Hematopoietic multipotent progenitor cell (in vitro differentiated cells): ENCODE data around the gene HOXD9. TPM values are rescaled to one million over a fixed set of nuclear protein-coding genes. Genes with fewer than 3 reads are reported as not detected.

Source experiments
- DNase-seq, 3 donors: peaks; one replicate each; pipeline ENCODE4 v3.0.0-alpha.2; 2011 to 2015; ENCODE audit warnings: low read depth in 2 of 3, low spot score in 2 of 3
- total RNA-seq: library from RNA; depleted of rRNA; stranded (reverse); fragments of >200 nt; gene quantifications from one replicate; pipeline ENCODE4 v1.2.3, GENCODE V29; 2012

The HOXD9 gene
- total RNA-seq, 1 donor: not detected

DNA sequence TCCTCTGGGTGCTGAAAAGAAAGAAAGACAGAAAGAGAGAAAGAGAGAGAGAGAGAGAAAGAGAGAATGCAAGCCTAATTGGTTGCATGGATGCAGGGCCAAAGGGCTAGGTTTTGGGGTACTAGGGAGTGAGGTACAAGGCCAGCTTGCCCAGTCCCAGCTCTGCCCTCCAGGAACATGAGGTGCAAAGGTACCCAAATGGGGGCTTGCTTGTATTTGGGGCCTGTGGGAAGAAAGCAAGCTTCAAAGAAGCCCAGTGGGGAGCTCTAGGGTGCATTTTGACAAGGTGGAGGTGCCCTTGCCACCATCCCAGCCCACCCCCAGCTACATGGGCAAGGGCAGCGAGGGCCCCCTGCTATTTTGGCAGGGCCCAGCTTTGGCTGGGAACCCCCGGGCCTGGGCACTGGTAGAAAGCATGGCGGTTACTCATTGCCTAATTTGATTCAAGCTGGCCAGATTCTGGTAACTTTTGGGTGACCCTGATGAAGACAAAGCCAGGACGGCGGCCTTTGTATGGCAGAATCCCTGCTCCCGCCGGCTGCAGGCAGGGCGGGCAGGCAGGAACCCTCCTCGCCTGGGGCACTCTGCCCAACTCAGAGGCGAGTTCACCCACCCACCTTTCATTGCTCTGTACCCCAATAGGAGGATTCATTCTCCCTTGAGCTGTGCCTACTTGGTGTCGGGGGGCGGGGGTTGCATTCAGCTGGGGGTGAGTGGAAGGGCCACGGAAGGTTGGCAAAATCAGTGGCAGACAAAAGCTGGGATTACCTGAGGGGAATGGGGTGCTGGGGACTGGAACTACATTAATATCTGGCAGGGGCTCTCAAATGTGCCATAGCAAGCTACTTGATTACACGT, 28.3 kb downstream of the HOXD9 start:
- DNase-seq: no peak

DNA sequence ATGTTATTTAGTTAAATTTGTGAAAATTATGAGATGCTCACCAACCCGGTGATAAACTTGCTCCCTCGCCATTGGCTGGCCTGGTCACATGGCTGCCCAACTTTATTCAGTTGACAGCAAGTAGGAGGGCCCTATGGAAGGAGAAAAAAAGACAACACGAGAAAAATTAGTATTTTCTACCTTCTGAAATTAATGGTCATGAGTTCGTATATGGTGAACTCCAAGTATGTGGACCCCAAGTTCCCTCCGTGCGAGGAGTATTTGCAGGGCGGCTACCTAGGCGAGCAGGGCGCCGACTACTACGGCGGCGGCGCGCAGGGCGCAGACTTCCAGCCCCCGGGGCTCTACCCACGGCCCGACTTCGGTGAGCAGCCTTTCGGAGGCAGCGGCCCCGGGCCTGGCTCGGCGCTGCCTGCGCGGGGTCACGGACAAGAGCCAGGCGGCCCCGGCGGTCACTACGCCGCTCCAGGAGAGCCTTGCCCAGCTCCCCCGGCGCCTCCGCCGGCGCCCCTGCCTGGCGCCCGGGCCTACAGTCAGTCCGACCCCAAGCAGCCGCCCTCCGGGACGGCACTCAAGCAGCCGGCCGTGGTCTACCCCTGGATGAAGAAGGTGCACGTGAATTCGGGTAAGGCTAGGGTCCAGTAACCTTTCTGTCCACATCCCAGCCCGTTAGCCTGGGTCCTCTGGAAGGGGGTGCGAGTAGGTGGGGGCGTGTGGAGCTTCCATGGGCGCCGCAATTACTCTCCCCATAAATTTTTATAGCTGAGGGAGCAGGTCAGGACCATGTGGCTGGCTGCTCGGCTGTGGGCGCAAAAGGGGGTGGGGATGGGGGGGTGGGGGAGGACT, 29.1 kb downstream of the HOXD9 start, which contains the start of gene HOXD4:
HOXD4 (plus strand) TSS at position 109 of the 846 bp plus-strand sequence; CDS start at position 193, 84 bp downstream.
- DNase-seq: no peak

DNA sequence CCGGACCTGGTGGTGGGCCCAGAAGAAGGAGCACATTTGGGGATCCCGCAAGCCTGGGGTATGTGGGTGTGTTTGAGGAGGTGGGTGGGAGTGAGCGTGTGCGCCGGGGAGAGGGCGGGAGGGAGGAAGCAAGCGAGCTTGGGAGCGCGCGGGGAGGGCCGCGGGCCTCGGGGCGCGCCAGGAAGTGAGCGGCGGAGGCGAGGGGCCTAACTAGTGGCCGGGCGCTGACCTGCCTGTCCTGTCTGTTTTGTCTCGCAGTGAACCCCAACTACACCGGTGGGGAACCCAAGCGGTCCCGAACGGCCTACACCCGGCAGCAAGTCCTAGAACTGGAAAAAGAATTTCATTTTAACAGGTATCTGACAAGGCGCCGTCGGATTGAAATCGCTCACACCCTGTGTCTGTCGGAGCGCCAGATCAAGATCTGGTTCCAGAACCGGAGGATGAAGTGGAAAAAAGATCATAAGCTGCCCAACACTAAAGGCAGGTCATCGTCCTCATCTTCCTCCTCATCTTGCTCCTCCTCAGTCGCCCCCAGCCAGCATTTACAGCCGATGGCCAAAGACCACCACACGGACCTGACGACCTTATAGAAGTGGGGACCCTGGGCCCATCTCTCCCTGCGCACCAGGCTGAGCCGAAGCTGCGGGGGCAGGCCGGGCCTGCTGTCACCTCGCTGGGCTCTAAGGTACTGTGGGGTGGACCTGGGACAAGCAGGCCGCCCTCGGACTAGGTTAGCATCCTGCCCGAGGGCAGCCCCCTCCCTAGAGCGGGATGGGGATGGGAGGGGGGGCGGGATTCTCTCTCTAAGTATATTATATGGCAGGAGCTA, 30.0 kb downstream of the HOXD9 start:
- no peak for DNase-seq

DNA sequence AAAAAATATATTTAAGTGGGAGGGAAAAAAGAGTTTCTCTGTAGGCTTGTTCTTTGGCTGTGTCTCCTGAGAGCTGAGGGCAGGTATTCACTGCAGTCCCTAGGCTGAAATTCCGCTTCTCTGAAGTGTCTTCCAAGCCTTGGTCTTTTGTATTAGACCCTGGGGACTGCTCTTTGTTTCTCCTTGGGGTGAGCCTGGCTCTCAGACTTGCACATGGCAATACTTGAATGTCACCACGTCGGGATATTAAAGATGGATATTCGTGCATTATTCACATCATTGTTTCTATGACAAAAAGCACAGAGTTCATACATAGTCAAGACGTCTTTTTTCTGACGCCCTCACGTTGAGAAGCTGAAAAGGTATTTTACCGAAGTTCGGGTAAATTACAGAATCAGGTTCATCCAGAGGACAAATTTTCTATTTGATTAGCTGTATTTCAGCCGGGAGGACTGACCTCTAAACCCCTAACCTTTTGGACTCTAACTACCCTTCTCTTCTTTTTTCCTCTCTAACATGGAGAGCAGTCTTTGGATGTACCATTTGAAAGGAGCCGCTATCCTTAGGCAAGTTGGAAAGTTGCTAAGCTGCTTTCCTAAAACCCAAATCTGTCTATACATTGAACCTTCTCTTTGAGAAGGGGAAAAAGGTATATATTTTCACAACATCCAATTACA, 32.2 kb downstream of the HOXD9 start:
- no peak for DNase-seq

DNA sequence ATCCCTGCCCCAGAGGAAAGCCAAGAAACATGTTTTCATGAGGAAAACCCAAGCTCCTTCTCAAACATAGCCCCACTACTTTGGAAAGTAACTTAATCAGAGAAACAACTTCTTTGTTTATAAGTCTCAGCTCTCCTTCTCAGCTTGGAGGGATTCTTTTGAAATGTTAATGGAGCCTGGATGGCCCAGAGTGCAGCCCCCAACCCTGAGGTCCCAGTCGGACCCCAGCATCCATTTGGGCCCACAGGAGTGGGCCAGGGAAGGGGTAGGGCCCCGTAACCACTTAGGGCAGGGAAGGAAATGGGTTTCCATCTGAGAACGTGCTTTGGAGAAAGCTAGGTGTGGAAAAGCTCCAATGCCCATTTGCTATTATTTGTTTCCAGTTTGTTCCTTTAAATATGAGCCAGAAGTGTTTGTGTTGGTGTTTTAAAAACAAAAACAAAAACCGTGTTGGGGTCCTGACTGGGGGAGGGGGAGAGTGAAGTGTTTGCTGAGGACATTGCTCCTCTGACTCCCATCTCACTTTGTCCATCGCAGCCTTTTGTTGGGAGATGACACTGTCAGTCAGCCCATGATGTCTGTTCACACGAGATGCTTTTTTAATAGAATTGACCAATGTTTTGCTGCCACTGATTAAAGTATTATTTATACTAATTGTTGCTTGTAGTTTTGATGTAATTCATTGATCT, 33.0 kb downstream of the HOXD9 start:
- DNase-seq: no peak

DNA sequence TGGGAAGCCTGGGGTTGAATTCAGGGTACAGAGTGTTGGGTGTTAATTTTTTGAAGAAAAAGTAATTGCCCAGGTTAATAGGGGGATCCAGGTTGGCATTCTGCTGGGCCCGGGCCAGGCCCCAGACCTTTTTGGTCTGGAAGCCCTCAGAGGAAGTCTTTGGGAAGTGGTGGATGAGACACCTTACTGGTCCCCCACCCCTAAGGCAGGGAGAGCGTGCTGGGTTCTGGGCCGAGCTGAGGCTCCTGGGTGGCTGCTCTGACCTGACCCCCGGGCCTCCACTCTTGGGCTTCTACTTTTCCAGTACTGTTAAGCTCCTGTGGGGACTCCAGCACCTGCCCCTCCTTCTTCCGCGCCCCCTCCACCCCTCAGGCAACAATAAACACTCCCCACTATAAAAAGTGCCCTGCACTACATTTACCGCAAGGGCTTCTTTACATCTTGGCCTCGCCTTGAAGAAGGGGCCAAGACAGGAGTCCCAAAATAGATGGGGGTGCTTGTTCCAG, 33.8 kb downstream of the HOXD9 start:
- no peak for DNase-seq

- DNase-seq: no peak
Measured at GRCh38 chr2:176156807-176157498, 34.4 kb downstream of the HOXD9 start, which contains the start of gene HOXD3. Gene HOXD3 (plus strand): TSS chr2:176157307. CDS start chr2:176169115, 11,808 bp downstream.

GRCh38 chr2:176157499-176158185, 35.1 kb downstream of the HOXD9 start:
- DNase-seq: no peak

DNA sequence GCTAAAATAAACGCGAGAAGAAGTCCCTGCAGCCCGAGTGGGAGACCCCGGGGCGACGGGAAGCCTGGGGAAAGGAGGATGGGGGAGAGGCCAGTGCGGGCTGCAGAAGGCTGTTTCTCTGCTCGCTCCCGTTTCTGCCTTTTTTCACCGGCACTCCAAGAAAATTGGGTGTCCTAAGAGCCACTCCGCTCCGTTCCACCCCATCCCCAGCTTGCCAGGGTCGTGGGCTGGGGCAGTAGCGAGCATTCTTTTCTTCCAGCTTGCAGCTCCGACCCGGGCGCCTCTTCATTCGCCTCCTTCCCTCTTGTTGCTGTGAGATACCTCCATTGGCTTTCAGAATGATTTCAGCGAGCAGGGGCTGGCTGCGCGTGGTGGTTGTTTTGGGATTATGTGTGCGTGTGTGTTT, 35.7 kb downstream of the HOXD9 start:
- no peak for DNase-seq

- DNase-seq: no peak
Measured at GRCh38 chr2:176158855-176159662, 36.5 kb downstream of the HOXD9 start.

GRCh38 chr2:176159663-176160250, 37.2 kb downstream of the HOXD9 start:
- DNase-seq: no peak

DNA sequence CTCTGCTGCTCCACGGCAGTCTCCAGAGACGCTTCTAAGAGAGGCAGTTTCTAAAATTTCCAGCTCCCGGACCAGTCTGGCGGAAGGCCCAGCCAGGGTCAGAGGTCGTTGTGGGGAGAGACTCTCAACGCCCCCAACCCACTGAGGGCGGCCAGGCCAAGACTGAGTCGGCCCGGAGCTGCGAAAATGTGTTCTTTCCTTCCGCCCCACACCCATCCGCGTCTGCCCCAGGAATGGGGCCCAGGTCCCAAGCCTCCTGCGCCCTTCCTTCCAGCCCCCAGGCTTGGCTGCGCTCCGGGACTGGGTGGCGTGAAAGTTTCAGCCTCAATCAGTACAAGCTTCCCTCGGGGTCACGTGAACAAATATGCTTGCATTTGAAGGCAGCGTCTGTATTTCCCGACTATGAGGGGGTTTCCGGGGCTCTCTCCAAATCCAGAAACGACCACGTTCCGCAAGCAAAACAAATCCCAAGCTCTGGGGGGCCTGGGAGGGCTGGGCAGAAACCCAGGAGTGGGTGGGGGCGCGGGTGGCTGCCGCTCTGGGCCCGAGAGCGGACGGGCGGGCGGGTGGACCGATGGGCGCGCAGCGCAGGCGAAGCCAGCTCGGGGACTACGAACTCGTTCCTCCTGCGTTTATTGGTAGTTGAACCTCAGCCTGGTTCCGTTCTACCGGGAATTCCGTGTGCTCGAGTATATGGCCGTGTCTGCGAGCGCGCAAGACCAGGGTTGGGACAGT, 37.9 kb downstream of the HOXD9 start:
- DNase-seq: no peak

GRCh38 chr2:176160986-176161824, 38.7 kb downstream of the HOXD9 start:
- no peak for DNase-seq

GRCh38 chr2:176161825-176162626, 39.5 kb downstream of the HOXD9 start:
- DNase-seq: no peak
